NCI-H1930 (cell line): ENCODE results near the gene HINT2.

Experiments used
- DNase-seq, 2 experiments: peaks; one replicate each; lab custom pipeline; 2025; lab: John Stamatoyannopoulos, UW

The HINT2 gene

DNA sequence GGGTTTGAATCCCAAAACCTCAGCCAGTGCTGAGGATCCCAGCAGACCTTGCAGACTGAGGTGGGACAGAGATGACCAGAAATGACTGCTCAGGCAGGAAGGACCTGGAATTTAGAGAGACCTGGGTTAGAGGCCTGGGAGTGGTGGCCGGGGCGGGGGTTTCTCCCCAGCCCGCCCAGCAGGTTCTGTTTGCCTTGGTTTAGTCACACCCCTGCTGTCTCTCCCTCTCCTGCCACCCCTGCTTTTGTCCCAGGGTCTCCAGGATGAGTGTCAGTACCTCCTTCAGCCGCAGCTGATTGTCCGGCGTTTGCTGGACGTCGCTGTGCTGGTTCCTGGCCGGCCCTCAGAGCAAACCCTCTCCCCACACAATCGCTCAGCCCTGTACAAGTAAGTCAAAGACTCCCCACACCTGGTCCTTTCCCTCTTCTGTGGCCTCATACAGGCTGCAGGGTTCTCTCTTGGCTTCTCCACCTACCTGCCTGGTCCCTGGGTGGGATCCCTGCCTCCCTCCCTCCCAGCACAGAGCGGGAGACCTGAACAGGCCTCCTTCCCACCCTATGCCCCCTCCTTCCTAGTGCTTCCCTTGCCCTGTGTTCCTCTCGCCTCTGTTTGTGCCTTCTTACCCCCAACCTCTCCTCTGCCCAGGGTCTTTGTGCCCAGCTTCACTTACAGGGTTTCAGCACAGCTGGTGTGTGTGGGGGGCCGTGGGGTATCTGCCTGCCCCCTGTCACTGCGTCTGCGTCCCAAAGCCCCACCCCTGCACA is 26.2 kb upstream of the HINT2 start:
- DNase-seq = no peak

- no peak for DNase-seq
Measured at GRCh38 chr9:35839926-35840325, 25.1 kb upstream of the HINT2 start.

- DNase-seq = no peak
Measured at GRCh38 chr9:35836595-35836994, 21.8 kb upstream of the HINT2 start.

DNA sequence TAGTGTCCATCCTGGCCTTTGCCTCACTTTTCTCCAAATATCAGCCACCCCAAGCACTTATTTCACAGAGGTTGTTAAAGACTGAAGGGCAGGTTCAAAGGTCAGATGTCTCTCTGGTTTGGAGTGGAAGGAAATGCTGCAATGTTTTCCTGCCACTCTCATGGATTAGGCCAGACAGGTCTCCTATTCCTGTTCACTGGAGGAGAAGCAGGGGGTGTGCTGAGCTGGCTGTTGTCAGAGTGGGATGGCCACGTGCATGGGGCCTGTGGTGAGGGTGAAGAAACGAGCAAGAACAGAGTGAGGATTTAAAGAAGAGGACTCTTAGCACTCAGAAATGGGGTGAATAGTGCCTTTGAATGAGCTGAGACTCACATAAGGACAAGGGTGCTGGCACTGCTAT is 20.9 kb upstream of the HINT2 start:
- DNase-seq = no peak

- no peak for DNase-seq
Measured at GRCh38 chr9:35835216-35835632, 20.4 kb upstream of the HINT2 start.

GRCh38 chr9:35834260-35835215 is 19.7 kb upstream of the HINT2 start:
- DNase-seq = no peak

DNA sequence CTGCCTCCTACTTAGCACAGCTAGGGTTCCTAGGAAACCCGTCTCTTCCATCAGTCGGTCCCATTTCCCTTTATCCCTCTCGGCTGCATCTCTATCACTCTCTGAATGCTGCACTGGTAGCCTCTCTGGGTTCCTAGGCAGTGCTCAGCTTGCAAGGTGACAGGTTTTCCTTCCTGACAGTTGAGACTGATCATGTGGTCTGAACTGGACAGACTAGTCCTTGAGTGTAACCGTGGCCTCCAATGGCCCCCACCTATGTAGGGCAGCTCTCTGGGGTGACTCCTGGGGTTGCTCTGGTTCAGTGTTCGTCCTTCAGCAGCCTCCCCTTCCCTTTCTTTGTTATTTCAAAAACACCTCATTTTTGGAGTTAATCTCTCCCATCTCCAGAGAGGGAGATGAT is 18.0 kb upstream of the HINT2 start:
- DNase-seq = no peak

- DNase-seq = no peak
Measured at GRCh38 chr9:35831040-35831439, 16.2 kb upstream of the HINT2 start.

- no peak for DNase-seq
Measured at GRCh38 chr9:35829764-35830096, 14.9 kb upstream of the HINT2 start.

GRCh38 chr9:35829084-35829763 is 14.4 kb upstream of the HINT2 start, which contains the start of gene TMEM8B:
Gene TMEM8B, plus strand, starts transcription at chr9:35829228. Its CDS starts 220 bp downstream, at chr9:35829448.
- peak; percentile 87 to 90 for DNase-seq

DNA sequence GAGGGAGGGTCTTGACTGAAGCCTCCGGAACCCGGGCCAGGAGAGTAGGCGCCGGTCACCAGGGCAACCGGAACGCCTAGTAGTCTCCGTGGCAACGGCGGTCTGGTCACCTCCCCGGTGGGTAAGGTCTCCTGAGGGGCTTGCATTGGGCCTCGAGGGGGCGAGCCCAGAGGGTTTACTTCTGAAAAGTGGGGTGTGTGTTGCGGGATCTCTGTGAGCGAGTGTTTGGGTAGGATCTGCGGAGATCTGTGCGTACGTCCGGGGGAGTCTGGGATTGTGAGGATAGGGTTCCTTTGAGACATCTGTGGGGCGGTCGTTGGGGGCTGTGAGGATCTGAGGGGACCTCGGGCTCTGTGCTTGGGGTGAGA is 13.9 kb upstream of the HINT2 start, which contains the start of gene FAM221B:
TSS of gene FAM221B (minus strand) at position 17 of the 368 bp plus-strand sequence. CDS start 2,571 bp downstream, outside the sequence.
- DNase-seq = peak in 1 of 2 experiments; percentile 21

DNA sequence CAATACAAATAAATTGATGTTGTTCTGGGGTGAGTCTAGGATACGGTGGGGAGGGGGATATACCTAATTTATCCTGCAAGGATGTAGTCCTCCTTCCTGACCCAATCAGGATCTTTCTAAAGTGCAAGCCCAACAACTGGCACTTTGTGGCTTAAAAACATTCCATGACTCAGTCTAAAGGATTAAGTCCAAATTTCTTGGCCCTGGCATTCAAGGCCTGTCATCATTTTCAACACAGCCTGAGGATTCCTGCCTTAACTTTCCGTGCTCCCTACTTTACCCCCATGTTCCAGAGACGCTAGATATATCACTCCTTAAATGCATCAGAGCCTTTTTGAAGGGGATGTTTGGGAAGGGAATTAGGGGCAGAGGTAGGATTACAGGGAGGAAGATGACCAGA is 12.6 kb upstream of the HINT2 start:
- DNase-seq = no peak

GRCh38 chr9:35826071-35826701 is 11.3 kb upstream of the HINT2 start:
- peak; percentile 31 to 43 for DNase-seq

GRCh38 chr9:35822926-35823325 is 8.1 kb upstream of the HINT2 start:
- DNase-seq = no peak

- DNase-seq = no peak
Measured at GRCh38 chr9:35820076-35820475, 5.2 kb upstream of the HINT2 start.

DNA sequence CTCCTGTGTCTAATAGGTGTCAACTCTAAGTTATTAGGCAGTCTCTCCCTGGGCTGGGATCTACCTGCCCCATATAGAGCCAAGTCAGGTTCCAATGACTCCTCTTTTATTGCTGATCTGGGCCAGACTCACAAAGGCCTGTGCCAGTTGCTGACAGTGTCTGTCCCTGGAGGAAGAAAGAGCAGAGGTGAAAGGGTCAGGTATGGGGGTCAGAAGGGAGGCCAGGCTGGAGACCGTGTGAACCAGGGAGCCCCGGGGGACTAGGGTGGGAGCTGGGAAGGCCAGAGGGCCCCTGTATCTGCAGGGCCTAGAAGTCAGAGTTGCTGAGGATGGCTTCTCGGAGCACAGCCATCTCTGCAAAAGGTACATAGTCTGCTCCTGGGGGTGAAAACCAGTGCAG is 3.5 kb upstream of the HINT2 start:
- no peak for DNase-seq

DNA sequence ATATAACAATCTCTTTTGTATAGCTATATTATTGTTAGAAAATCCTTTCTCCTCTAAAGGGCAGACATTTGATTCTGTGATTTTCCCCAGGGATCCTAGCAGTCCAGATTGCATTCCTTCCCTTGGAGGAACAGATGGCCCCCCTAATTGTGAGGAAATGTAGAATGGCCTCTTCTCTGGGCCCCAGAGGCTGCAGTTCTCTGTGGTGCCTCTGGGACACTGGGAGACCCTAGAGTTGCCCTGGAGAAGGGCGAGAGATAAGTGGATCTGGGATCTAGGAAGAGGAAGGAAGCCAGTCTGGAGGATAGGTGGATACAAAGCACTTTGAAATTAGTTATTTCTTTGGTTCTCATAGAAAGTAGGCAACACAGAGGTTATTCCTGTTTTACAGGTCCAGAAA is 1.9 kb upstream of the HINT2 start:
- DNase-seq = no peak

DNA sequence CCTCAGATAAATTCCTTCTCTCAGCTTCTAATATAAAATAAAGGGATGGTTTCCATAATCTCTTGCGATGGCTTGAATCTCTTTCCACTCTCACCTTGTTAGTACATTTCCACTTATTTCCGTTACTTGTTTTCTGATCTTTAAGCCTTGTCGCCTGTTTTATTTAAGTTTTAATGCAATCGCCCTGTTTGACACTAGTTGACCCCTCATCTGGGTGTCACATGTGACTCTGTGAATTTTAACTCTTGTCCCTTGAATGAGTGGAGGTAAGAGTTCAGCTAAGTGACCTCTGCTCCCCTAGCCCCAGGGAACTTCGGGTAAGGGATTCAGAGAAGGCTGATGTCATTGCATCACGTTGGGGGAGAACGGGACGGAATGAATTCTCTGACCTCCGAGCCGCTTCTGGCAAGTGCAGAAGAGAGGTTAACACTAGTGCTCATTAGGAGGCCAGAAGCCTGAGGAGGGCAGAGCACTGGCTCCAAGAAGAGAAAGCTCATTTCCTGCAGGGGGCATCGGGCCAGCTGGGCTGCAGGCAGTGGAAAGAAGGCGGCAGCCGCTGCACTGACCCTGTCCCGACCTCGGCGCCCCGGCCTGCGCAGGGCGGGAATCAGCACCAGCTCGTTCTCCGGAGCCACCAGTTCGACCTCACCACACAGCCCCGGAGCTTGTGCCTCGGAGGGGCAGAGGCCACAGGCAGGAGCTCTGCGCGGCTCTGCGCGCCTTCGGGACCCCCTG is 569 bp downstream of the HINT2 start:
- DNase-seq = peak; percentile 33 to 59

GRCh38 chr9:35813434-35814105 is 1.3 kb downstream of the HINT2 start:
- peak in 1 of 2 experiments; percentile 9 for DNase-seq

GRCh38 chr9:35812025-35812602 is 2.7 kb downstream of the HINT2 start, which contains the start of gene SPAG8:
Gene SPAG8, minus strand, starts transcription at chr9:35812262. Its CDS starts 115 bp downstream, at chr9:35812147.
- peak; percentile 94 to 98 for DNase-seq
